Smooth muscle cell (in vitro differentiated cells): ENCODE measurements around the gene MEIS3. TPM values are rescaled to one million over a fixed set of nuclear protein-coding genes. Genes with fewer than 3 reads are reported as not detected.

Source experiments
- DNase-seq: peaks from one replicate; lab custom pipeline; 2025; ENCODE audit not compliant: unreplicated experiment; lab: John Stamatoyannopoulos, UW
- H2AFZ ChIP-seq: fragments of 200-600 bp; sonication (generic); 2 replicates; pipeline ENCODE4 v1.6.0; 2016; ENCODE audit warnings: antibody characterized with exemption, low read depth, mild to moderate bottlenecking
- H3F3A ChIP-seq: fragments of 200-600 bp; sonication (generic); 2 replicates; pipeline ENCODE4 v1.6.0; 2017; ENCODE audit warnings: antibody characterized with exemption, low read depth
- H3K27ac ChIP-seq: fragments of 200-600 bp; sonication (generic); 2 replicates; pipeline ENCODE4 v1.5.1; 2016; ENCODE audit warnings: low read depth, mild to moderate bottlenecking
- H3K27me3 ChIP-seq: fragments of 200-600 bp; sonication (generic); 2 replicates; pipeline ENCODE4 v1.6.1; 2016; ENCODE audit warnings: low read depth, mild to moderate bottlenecking
- H3K36me3 ChIP-seq: fragments of 200-600 bp; sonication (generic); 2 replicates; pipeline ENCODE4 v1.5.1; 2016; ENCODE audit warnings: low read depth
- H3K4me1 ChIP-seq: fragments of 200-600 bp; sonication (generic); 2 replicates; pipeline ENCODE4 v1.5.1; 2016; ENCODE audit warnings: low read depth
- H3K4me2 ChIP-seq: fragments of 200-600 bp; sonication (generic); 2 replicates; pipeline ENCODE4 v1.6.0; 2016; ENCODE audit warnings: mild to moderate bottlenecking
- H3K4me3 ChIP-seq: fragments of 200-600 bp; sonication (generic); 2 replicates; pipeline ENCODE4 v1.5.1; 2016; ENCODE audit warnings: mild to moderate bottlenecking
- H3K79me2 ChIP-seq: fragments of 200-600 bp; sonication (generic); 2 replicates; pipeline ENCODE4 v1.6.0; 2016; ENCODE audit warnings: low read depth, mild to moderate bottlenecking
- H3K9ac ChIP-seq: fragments of 200-600 bp; sonication (generic); 2 replicates; pipeline ENCODE4 v1.6.0; 2016; ENCODE audit warnings: low read depth
- H3K9me3 ChIP-seq: fragments of 200-600 bp; sonication (generic); replicated peaks from 2 replicates; pipeline ENCODE4 v1.5.1; 2016; ENCODE audit warnings: low read depth
- H4K20me1 ChIP-seq: fragments of 200-600 bp; sonication (generic); 2 replicates; pipeline ENCODE4 v1.6.0; 2016; ENCODE audit warnings: low read depth
- WGBS: methylation state at CpG from one replicate; pipeline ENCODE4 v1.1.7; 2016; ENCODE audit warnings: low lambda C conversion rate; 5-methylcytosine and 5-hydroxymethylcytosine counted together
- polyA plus RNA-seq: library from polyadenylated mRNA; unstranded; fragments of >200 nt; fragmentation: Nextera tagmentation; extraction: Ambion mirVana; gene quantifications from 2 replicates; pipeline ENCODE4 v1.2.1, GENCODE V29; 2016
- total RNA-seq: library from RNA; depleted of rRNA; stranded (reverse); fragments of >200 nt; gene quantifications from 2 replicates; pipeline ENCODE4 v1.2.3, GENCODE V29; 2014
- TF ChIP-seq, protein P1 (sequence below): fragments of 200-600 bp; sonication (generic); IDR thresholded peaks from 2 replicates; pipeline ENCODE4 v1.5.1; 2017; ENCODE audit warnings: borderline replicate concordance, mild to moderate bottlenecking, antibody characterized with exemption; ENCODE audit not compliant: insufficient read depth, poor library complexity, severe bottlenecking

MEIS3 gene
- total and polyA plus RNA-seq, 2 experiments from 2014 or later, result 59.0 to 141 TPM

DNA sequence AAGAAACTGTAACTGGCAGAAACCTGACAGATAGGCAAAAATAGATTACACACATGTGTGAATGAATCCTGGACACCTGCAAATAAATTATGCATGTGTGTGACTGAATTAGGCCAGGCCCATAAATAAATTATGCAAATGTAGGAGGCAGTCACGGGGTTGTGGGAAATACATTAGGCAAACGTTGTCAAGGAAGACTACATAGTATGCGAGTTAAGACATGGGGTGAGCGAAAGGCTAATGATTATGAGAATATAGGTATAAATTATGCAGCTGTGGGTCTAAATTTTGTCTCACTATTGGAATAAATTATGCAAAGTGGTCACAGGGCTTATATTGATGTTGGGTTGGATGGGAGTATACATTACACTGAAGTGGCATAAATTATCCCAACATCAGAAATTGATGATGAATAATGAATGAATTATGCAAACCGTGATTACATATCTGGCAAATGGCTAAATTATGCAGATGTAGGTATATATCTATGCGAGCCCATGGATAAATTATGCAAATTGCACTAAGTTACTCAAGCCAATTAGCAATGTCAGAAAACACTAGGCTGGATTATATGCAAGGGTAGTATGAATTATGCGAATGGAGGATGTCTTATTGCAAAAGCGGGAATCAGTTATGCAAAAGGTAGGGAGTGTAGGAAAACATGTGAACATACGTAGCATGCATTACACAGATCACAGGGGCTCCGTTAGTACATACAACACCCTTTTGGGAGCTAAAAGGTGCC lies 45.5 kb upstream of the MEIS3 start:
- H3K27me3 ChIP-seq, result peaks cover 9% of the 10 kb centered on the region

DNA sequence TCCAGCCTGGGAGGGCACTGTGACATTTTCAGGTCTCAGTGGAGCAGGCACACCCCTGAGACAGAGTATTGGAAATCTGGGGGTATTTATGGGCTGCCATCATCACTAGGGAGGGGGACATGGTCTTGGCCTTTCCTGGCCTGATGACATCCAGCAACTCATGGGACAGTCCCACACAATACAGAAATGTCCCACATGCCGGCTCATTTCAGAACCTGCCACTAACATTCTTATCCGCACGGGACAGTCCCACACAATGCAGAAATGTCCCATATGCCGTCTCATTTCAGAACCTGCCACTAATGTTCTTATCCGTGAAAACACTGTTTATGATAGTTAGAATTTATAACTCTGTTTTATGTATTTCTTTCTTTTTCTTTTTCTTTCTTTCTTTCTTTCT lies 42.5 kb upstream of the MEIS3 start:
- Histone ChIP-seq H3K27ac (no peak overlapping the region), H3K4me2 (no peak overlapping the region), H3K27me3 (peaks cover 33% of the 10 kb centered on the region), H3K9ac (no peak overlapping the region), H4K20me1 (no peaks in the 10 kb centered on the region), H3K36me3 (no peaks in the 10 kb centered on the region), H3F3A (no peaks in the 10 kb centered on the region), H3K4me3 (no peak overlapping the region), H3K79me2 (no peaks in the 10 kb centered on the region), H3K4me1 (no peaks in the 10 kb centered on the region), H3K9me3 (no peaks in the 10 kb centered on the region), H2AFZ (no peak overlapping the region)
- TF ChIP-seq, protein P1, sequence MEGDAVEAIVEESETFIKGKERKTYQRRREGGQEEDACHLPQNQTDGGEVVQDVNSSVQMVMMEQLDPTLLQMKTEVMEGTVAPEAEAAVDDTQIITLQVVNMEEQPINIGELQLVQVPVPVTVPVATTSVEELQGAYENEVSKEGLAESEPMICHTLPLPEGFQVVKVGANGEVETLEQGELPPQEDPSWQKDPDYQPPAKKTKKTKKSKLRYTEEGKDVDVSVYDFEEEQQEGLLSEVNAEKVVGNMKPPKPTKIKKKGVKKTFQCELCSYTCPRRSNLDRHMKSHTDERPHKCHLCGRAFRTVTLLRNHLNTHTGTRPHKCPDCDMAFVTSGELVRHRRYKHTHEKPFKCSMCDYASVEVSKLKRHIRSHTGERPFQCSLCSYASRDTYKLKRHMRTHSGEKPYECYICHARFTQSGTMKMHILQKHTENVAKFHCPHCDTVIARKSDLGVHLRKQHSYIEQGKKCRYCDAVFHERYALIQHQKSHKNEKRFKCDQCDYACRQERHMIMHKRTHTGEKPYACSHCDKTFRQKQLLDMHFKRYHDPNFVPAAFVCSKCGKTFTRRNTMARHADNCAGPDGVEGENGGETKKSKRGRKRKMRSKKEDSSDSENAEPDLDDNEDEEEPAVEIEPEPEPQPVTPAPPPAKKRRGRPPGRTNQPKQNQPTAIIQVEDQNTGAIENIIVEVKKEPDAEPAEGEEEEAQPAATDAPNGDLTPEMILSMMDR, result no peak
- no peak for DNase-seq
- WGBS, result 83% methylated on average over 5 of the region's 5 CpGs

More for the DNA sequence above, 45.5 kb upstream of the MEIS3 start:
- no peak for DNase-seq
- H3K9ac ChIP-seq, result no peak overlapping the region
- no peak overlapping the region for H3K4me3 ChIP-seq
- TF ChIP-seq, protein P1, result no peak
- no peaks in the 10 kb centered on the region for H3K4me1 ChIP-seq
- no peak overlapping the region for H2AFZ ChIP-seq
- no peak overlapping the region for H3K4me2 ChIP-seq
- H3K36me3 ChIP-seq, result no peaks in the 10 kb centered on the region
- H3K27ac ChIP-seq, result no peak overlapping the region
- H3K79me2 ChIP-seq, result no peaks in the 10 kb centered on the region
- H3K9me3 ChIP-seq, result no peaks in the 10 kb centered on the region
- 83% methylated on average over 10 of the region's 10 CpGs for WGBS
- no peaks in the 10 kb centered on the region for H3F3A ChIP-seq
- no peaks in the 10 kb centered on the region for H4K20me1 ChIP-seq

DNA sequence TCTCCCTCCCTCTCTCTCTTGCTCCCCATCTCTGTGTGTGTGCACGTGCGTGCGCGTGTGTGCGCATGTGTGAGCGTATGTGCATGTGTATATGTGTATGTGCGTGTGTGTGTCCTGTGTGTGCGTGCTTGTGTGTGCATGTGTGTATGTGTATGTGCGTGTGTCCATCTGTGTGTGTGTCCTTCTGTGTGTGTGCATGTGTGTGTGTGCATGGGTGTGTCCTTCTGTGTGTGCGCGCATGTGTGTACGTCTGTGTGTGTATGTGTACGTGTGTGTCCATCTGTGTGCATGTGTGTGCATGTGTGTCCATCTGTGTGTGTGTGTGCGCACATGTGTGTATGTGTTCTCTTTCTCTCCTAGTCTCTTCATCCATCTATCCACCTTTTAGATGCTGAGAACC lies 40.1 kb upstream of the MEIS3 start:
- H3K4me1 ChIP-seq, result no peaks in the 10 kb centered on the region
- WGBS, result 95% methylated on average over 14 of the region's 14 CpGs
- no peak overlapping the region for H3K4me3 ChIP-seq
- no peak for DNase-seq
- H3K36me3 ChIP-seq, result no peaks in the 10 kb centered on the region
- no peak overlapping the region for H3K27ac ChIP-seq
- peaks cover 37% of the 10 kb centered on the region for H3K27me3 ChIP-seq
- H3K4me2 ChIP-seq, result no peak overlapping the region
- TF ChIP-seq, protein P1, result no peak
- H3F3A ChIP-seq, result no peaks in the 10 kb centered on the region
- H3K9ac ChIP-seq, result no peak overlapping the region
- H2AFZ ChIP-seq, result no peak overlapping the region
- no peaks in the 10 kb centered on the region for H4K20me1 ChIP-seq
- H3K9me3 ChIP-seq, result peaks cover 5% of the 10 kb centered on the region
- no peaks in the 10 kb centered on the region for H3K79me2 ChIP-seq

DNA sequence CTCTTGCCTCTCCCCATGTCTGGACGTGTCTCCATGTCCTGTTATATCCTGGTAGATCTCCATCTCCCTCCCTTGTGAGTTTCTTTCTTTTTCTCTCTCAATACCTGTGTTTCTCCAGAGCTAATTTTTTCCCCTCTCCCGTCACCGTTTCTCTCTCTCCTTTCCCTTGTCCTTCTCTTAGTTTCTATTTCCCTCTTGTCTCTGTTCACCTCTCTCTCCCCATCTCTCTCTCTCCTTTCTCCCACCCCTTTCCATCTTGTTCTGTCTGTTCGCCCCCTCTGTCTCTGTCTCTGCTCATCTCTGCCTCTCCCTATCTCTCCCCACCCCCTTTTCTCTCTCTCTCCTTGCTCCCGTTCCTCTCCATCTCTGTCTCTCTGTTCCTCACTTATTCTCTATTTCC lies 39.3 kb upstream of the MEIS3 start:
- no peak overlapping the region for H3K9ac ChIP-seq

More for the DNA sequence above, 39.3 kb upstream of the MEIS3 start:
- Histone ChIP-seq H3K4me3 (no peak overlapping the region), H3K79me2 (no peaks in the 10 kb centered on the region), H3K27me3 (peaks cover 37% of the 10 kb centered on the region), H2AFZ (no peak overlapping the region), H3K36me3 (no peaks in the 10 kb centered on the region), H3K4me2 (no peak overlapping the region), H3K9me3 (peaks cover 5% of the 10 kb centered on the region), H3K27ac (no peak overlapping the region), H3K4me1 (no peaks in the 10 kb centered on the region), H3F3A (no peaks in the 10 kb centered on the region), H4K20me1 (no peaks in the 10 kb centered on the region)
- DNase-seq, result no peak
- 67% methylated on average over 5 of the region's 5 CpGs for WGBS
- TF ChIP-seq, protein P1, result no peak
